ENCODE measurements around the gene UBXN11.

DNA sequence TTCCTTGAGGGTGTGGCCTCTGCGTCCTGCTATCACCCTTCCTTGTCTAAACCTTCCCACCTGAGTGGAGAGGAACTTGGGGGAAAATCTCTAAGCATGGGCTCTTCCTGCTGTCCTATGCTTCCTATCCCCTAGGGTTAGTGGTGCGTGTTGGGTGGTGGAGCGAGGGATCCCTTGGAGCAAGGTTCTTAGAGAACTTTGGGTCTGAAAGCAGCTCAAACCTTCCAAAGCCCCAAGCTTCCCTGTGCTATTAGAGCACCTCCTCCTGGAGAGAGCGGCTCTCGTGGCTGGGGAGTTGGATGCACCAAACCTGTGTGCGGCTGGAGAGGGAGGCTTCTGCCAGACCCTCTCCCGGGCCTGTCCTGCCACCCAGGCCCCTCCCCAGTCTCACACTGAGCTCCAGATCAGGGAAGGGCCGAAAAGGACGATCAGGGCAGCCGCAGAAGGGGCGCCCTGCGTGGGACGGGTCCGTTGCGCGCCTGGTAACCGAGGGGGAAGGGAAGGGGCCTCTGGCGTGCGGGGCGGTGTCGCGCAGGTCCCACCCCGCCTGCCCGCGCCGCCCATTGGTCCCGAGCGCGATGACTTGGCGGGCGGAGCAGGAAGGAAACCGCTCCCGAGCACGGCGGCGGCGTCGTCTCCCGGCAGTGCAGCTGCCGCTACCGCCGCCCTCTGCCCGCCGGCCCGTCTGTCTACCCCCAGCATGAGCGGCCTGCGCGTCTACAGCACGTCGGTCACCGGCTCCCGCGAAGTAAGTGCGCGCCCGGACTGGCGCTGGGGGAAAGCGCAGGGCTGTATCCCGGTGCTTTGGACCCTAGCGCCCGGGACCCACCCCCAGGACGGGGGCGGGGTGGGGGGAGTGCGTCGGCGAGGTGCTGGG lies 26.7 kb downstream of the UBXN11 start, which contains the start of gene SH3BGRL3:
- TF ChIP-seq, protein P1, sequence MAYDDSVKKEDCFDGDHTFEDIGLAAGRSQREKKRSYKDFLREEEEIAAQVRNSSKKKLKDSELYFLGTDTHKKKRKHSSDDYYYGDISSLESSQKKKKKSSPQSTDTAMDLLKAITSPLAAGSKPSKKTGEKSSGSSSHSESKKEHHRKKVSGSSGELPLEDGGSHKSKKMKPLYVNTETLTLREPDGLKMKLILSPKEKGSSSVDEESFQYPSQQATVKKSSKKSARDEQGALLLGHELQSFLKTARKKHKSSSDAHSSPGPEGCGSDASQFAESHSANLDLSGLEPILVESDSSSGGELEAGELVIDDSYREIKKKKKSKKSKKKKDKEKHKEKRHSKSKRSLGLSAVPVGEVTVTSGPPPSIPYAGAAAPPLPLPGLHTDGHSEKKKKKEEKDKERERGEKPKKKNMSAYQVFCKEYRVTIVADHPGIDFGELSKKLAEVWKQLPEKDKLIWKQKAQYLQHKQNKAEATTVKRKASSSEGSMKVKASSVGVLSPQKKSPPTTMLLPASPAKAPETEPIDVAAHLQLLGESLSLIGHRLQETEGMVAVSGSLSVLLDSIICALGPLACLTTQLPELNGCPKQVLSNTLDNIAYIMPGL (CRISPR knock-in tag; IDR thresholded peaks at IDR 0.05; ENCODE audit: borderline replicate concordance): no peak
- TF ChIP-seq, protein P2, sequence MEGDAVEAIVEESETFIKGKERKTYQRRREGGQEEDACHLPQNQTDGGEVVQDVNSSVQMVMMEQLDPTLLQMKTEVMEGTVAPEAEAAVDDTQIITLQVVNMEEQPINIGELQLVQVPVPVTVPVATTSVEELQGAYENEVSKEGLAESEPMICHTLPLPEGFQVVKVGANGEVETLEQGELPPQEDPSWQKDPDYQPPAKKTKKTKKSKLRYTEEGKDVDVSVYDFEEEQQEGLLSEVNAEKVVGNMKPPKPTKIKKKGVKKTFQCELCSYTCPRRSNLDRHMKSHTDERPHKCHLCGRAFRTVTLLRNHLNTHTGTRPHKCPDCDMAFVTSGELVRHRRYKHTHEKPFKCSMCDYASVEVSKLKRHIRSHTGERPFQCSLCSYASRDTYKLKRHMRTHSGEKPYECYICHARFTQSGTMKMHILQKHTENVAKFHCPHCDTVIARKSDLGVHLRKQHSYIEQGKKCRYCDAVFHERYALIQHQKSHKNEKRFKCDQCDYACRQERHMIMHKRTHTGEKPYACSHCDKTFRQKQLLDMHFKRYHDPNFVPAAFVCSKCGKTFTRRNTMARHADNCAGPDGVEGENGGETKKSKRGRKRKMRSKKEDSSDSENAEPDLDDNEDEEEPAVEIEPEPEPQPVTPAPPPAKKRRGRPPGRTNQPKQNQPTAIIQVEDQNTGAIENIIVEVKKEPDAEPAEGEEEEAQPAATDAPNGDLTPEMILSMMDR (IDR thresholded peaks at IDR 0.05): peak; percentile 41
- no peak for TF ChIP-seq RAD21 (conservative IDR thresholded peaks at IDR 0.05 in 1 of 2, IDR thresholded peaks at IDR 0.05 in 1 of 2)
- TF ChIP-seq POLR2A (IDR thresholded peaks at IDR 0.05; ENCODE audit: low read length): peak; percentile 77
- no peak for TF ChIP-seq EP300 (IDR thresholded peaks at IDR 0.05)
